HepG2 (cell line): ENCODE data around the gene PAIP2. TPM values are rescaled to one million over a fixed set of nuclear protein-coding genes. Genes with fewer than 3 reads are reported as not detected.

Source experiments
- CBX5 ChIP-seq: sonication (generic); formaldehyde crosslinking; IDR thresholded peaks from 2 replicates; pipeline ENCODE4 v1.4.0; 2020; ENCODE audit warnings: missing genetic modification reagents, borderline replicate concordance
- E2F5 ChIP-seq: sonication (generic); formaldehyde crosslinking; conservative IDR thresholded peaks from 2 replicates; pipeline ENCODE4 v1.4.0; 2020; ENCODE audit warnings: missing genetic modification reagents
- GMEB1 ChIP-seq: sonication (generic); formaldehyde crosslinking; IDR thresholded peaks from 2 replicates; pipeline ENCODE4 v1.5.1; 2020; ENCODE audit warnings: missing genetic modification reagents, mild to moderate bottlenecking, borderline replicate concordance
- HOXA5 ChIP-seq: sonication (generic); formaldehyde crosslinking; IDR thresholded peaks from 2 replicates; pipeline ENCODE4 v1.4.0; 2020; ENCODE audit warnings: missing genetic modification reagents
- IKZF5 ChIP-seq: IDR thresholded peaks from 2 replicates; pipeline ENCODE4 v1.6.1; 2018; ENCODE audit warnings: missing genetic modification reagents, mild to moderate bottlenecking, missing compliant biosample characterization
- RARA ChIP-seq: IDR thresholded peaks from 2 replicates; pipeline ENCODE4 v1.6.1; 2016; ENCODE audit warnings: missing genetic modification reagents, missing compliant biosample characterization
- STAG1 ChIP-seq: sonication (generic); formaldehyde crosslinking; IDR thresholded peaks from 2 replicates; pipeline ENCODE4 v1.4.0; 2020; ENCODE audit warnings: missing genetic modification reagents
- TRIM22 ChIP-seq: fragments of 450-650 bp; IDR thresholded peaks from 2 replicates; pipeline ENCODE4 v1.6.1; 2017
- ZFX ChIP-seq: sonication (generic); formaldehyde crosslinking; IDR thresholded peaks from 2 replicates; pipeline ENCODE4 v1.4.0; 2020; ENCODE audit warnings: mild to moderate bottlenecking, low read depth, missing genetic modification reagents, moderate library complexity
- ZNF713 ChIP-seq: sonication (generic); formaldehyde crosslinking; IDR thresholded peaks from 2 replicates; pipeline ENCODE4 v1.4.0; 2020; ENCODE audit warnings: mild to moderate bottlenecking, missing genetic modification reagents
- polyA plus RNA-seq, 8 experiments: library from polyadenylated mRNA; depleted of rRNA in 3 of 8; stranded (reverse) in 7 of 8; unstranded in 1 of 8; fragments of >200 nt; fragmentation: Illumina TruSeq in 4 of 8; extraction: Trizol in 4 of 8; gene quantifications; 2 replicates each; pipeline versions ENCODE4 v1.2.1 to v1.2.3, GENCODE V29; 2011 to 2016; ENCODE audit warnings: low read depth in 4 of 8, missing spikeins in 1 of 8, mixed read lengths in 1 of 8; ENCODE audit not compliant: insufficient read depth in 1 of 8
- total RNA-seq, 5 experiments: library from RNA; depleted of rRNA; stranded (reverse); fragments of >200 nt; fragmentation: Illumina TruSeq; extraction: Trizol; gene quantifications; 2 replicates each; pipeline ENCODE4 v1.2.3, GENCODE V29; 2016; ENCODE audit warnings: low read depth in 1 of 5
- TF ChIP-seq, protein P1 (sequence below): sonication (generic); formaldehyde crosslinking; IDR thresholded peaks from 2 replicates; pipeline ENCODE4 v1.4.0; 2020; ENCODE audit warnings: missing genetic modification reagents, low read depth, mild to moderate bottlenecking, borderline replicate concordance
- TF ChIP-seq, protein P2 (sequence below): sonication (generic); formaldehyde crosslinking; IDR thresholded peaks from 2 replicates; pipeline ENCODE4 v1.5.0; 2020; ENCODE audit warnings: mild to moderate bottlenecking, missing genetic modification reagents, borderline replicate concordance

PAIP2 gene
- total and polyA plus RNA-seq, 2 of the 13 experiments (the other 11 are each of a cell fraction or from before 2014, with no cell fraction given): 61.5 to 76.3 TPM

GRCh38 chr5:139385061-139386049, 43.7 kb downstream of the PAIP2 start (continued):
- no peak for TF ChIP-seq HOXA5
- peak; percentile 55; the same call in 1 of the 2 replicates for TF ChIP-seq CBX5 (CRISPR knock-in tag)
- TF ChIP-seq TRIM22: no peak
- no peak for TF ChIP-seq ZNF713 (CRISPR knock-in tag)
- TF ChIP-seq STAG1 (CRISPR knock-in tag): peak; percentile 79
- TF ChIP-seq GMEB1 (CRISPR knock-in tag): no peak
- TF ChIP-seq, protein P1, sequence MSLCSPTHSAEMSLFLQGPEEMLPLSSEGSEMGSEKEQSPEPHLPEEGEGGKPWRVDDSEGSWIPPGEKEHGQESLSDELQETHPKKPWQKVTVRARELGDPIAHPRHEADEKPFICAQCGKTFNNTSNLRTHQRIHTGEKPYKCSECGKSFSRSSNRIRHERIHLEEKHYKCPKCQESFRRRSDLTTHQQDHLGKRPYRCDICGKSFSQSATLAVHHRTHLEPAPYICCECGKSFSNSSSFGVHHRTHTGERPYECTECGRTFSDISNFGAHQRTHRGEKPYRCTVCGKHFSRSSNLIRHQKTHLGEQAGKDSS: no peak
- TF ChIP-seq IKZF5: peak; percentile 62
- TF ChIP-seq E2F5 (CRISPR knock-in tag): no peak
- TF ChIP-seq RARA (CRISPR knock-in tag): peak; percentile 37; the same call in 1 of the 2 replicates
- TF ChIP-seq ZFX (CRISPR knock-in tag): no peak; the same call in 1 of the 2 replicates
- TF ChIP-seq, protein P2, sequence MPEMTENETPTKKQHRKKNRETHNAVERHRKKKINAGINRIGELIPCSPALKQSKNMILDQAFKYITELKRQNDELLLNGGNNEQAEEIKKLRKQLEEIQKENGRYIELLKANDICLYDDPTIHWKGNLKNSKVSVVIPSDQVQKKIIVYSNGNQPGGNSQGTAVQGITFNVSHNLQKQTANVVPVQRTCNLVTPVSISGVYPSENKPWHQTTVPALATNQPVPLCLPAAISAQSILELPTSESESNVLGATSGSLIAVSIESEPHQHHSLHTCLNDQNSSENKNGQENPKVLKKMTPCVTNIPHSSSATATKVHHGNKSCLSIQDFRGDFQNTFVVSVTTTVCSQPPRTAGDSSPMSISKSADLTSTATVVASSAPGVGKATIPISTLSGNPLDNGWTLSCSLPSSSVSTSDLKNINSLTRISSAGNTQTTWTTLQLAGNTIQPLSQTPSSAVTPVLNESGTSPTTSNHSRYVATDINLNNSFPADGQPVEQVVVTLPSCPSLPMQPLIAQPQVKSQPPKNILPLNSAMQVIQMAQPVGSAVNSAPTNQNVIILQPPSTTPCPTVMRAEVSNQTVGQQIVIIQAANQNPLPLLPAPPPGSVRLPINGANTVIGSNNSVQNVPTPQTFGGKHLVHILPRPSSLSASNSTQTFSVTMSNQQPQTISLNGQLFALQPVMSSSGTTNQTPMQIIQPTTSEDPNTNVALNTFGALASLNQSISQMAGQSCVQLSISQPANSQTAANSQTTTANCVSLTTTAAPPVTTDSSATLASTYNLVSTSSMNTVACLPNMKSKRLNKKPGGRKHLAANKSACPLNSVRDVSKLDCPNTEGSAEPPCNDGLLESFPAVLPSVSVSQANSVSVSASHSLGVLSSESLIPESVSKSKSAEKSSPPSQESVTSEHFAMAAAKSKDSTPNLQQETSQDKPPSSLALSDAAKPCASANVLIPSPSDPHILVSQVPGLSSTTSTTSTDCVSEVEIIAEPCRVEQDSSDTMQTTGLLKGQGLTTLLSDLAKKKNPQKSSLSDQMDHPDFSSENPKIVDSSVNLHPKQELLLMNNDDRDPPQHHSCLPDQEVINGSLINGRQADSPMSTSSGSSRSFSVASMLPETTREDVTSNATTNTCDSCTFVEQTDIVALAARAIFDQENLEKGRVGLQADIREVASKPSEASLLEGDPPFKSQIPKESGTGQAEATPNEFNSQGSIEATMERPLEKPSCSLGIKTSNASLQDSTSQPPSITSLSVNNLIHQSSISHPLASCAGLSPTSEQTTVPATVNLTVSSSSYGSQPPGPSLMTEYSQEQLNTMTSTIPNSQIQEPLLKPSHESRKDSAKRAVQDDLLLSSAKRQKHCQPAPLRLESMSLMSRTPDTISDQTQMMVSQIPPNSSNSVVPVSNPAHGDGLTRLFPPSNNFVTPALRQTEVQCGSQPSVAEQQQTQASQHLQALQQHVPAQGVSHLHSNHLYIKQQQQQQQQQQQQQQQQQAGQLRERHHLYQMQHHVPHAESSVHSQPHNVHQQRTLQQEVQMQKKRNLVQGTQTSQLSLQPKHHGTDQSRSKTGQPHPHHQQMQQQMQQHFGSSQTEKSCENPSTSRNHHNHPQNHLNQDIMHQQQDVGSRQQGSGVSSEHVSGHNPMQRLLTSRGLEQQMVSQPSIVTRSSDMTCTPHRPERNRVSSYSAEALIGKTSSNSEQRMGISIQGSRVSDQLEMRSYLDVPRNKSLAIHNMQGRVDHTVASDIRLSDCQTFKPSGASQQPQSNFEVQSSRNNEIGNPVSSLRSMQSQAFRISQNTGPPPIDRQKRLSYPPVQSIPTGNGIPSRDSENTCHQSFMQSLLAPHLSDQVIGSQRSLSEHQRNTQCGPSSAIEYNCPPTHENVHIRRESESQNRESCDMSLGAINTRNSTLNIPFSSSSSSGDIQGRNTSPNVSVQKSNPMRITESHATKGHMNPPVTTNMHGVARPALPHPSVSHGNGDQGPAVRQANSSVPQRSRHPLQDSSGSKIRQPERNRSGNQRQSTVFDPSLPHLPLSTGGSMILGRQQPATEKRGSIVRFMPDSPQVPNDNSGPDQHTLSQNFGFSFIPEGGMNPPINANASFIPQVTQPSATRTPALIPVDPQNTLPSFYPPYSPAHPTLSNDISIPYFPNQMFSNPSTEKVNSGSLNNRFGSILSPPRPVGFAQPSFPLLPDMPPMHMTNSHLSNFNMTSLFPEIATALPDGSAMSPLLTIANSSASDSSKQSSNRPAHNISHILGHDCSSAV (CRISPR knock-in tag): no peak
